Measurements from ENCODE around the gene MYO18A. TPM values are rescaled to one million over a fixed set of nuclear protein-coding genes. Genes with fewer than 3 reads are reported as not detected.

MYO18A gene
- total RNA-seq, 1 donor from 2014 or later = 28.8 TPM

DNA sequence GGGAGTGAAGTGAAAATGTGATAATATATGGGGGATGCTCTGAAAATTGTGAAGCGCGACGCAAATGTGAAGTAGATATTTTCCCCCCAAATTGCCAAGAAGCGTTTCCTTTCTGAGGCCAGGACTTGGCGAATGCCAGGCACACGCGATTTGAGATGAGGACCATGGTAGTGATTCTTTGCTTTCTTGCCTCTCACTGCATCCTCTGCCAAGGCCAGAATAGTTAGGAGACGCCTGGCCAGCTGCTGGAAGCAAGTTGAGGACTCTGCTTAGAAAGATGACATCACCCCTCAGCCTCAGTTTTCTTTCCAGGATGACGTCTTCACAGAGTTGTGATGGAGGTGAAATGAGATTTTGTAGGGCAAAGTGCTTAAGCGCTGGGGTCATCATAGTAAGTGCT, 111.4 kb downstream of the MYO18A start:
- Mint-ChIP-seq H3K27ac (ENCODE audit: unreplicated experiment) (no peak overlapping the region), H3K36me3 (ENCODE audit: unreplicated experiment) (no peaks in the 10 kb centered on the region), H3K27me3 (ENCODE audit: unreplicated experiment) (peaks cover 14% of the 10 kb centered on the region), H3K4me3 (ENCODE audit: unreplicated experiment) (no peak overlapping the region), H3K4me1 (ENCODE audit: unreplicated experiment) (no peaks in the 10 kb centered on the region), H3K9me3 (ENCODE audit: unreplicated experiment) (no peaks in the 10 kb centered on the region)
- DNase-seq (ENCODE audit: extremely low spot score, unreplicated experiment) = no peak
- TF ChIP-seq, protein P1, sequence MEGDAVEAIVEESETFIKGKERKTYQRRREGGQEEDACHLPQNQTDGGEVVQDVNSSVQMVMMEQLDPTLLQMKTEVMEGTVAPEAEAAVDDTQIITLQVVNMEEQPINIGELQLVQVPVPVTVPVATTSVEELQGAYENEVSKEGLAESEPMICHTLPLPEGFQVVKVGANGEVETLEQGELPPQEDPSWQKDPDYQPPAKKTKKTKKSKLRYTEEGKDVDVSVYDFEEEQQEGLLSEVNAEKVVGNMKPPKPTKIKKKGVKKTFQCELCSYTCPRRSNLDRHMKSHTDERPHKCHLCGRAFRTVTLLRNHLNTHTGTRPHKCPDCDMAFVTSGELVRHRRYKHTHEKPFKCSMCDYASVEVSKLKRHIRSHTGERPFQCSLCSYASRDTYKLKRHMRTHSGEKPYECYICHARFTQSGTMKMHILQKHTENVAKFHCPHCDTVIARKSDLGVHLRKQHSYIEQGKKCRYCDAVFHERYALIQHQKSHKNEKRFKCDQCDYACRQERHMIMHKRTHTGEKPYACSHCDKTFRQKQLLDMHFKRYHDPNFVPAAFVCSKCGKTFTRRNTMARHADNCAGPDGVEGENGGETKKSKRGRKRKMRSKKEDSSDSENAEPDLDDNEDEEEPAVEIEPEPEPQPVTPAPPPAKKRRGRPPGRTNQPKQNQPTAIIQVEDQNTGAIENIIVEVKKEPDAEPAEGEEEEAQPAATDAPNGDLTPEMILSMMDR (IDR thresholded peaks at IDR 0.05) = no peak

DNA sequence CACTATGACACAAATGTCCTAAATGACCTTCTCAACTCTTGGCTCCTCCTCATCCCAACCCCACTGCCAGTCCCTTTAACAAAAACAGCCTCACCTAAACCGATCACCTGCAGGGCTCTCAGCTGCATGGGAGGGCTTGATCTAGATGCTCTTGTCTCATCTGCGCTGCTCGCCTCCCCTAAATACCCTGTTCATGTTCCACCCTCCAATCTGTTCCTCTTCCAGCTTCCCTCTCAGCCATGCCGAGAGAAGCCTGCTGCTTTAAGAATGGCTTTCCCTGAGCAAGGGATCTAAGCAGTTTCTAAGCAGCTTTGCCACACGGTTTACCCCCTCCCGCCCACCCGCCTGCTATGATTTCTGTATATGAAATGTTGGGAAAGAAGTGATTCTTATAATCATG, 113.6 kb downstream of the MYO18A start:
- DNase-seq (ENCODE audit: extremely low spot score, unreplicated experiment) = no peak
- H3K36me3 Mint-ChIP-seq (ENCODE audit: unreplicated experiment) = no peaks in the 10 kb centered on the region
- no peak overlapping the region for H3K27ac Mint-ChIP-seq (ENCODE audit: unreplicated experiment)
- TF ChIP-seq, protein P1 (IDR thresholded peaks at IDR 0.05) = no peak
- H3K4me1 Mint-ChIP-seq (ENCODE audit: unreplicated experiment) = no peaks in the 10 kb centered on the region
- no peaks in the 10 kb centered on the region for H3K9me3 Mint-ChIP-seq (ENCODE audit: unreplicated experiment)
- H3K27me3 Mint-ChIP-seq (ENCODE audit: unreplicated experiment) = peaks cover 16% of the 10 kb centered on the region
- H3K4me3 Mint-ChIP-seq (ENCODE audit: unreplicated experiment) = no peak overlapping the region

DNA sequence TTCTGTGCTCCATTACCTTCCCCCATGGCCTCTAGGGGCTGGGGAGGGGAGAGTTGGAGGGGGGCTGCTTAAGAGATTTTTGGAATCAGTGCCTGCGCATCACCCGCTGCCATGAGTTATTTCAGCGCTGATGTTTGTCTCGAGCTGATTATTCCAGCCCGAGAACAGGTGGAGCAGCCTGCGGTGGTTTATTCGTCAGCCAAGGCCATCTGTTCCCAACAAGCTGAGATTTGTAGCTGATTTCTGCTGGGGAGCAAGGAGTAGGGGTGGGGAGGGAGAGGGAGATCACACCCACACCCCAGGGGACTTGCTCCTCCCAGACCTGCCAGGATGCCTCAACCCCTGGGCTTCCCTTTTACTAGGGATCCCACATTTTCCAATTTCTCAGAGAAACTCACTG, 114.2 kb downstream of the MYO18A start:
- Mint-ChIP-seq H3K4me1 (ENCODE audit: unreplicated experiment) (no peaks in the 10 kb centered on the region), H3K9me3 (ENCODE audit: unreplicated experiment) (no peaks in the 10 kb centered on the region), H3K27ac (ENCODE audit: unreplicated experiment) (no peak overlapping the region), H3K27me3 (ENCODE audit: unreplicated experiment) (peaks cover 15% of the 10 kb centered on the region), H3K4me3 (ENCODE audit: unreplicated experiment) (no peak overlapping the region), H3K36me3 (ENCODE audit: unreplicated experiment) (no peaks in the 10 kb centered on the region)
- DNase-seq (ENCODE audit: extremely low spot score, unreplicated experiment) = no peak
- TF ChIP-seq, protein P1 (IDR thresholded peaks at IDR 0.05) = no peak

DNA sequence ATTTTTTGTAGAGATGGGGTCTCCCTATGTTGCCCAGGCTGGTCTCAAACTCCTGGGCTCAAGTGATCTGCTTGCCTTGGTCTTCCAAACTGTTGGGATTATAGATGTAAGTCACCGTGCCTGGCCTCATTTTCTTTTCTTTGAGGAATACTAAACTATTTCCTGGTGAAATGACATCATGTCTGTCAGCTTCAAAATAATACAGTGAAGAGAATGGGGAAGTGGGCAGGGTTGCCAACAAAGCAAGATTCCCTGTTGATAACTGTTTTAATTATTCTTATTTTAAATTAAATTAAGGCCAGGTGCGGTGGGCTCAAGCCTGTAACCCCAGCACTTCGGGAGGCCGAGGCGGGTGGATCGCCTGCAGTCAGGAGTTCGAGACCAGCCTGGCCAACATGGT, 116.2 kb downstream of the MYO18A start:
- H3K36me3 Mint-ChIP-seq (ENCODE audit: unreplicated experiment) = no peaks in the 10 kb centered on the region
- TF ChIP-seq, protein P1 (IDR thresholded peaks at IDR 0.05) = no peak

GRCh38 chr17:29062215-29062614, 118.0 kb downstream of the MYO18A start:
- Mint-ChIP-seq H3K4me1 (ENCODE audit: unreplicated experiment) (no peaks in the 10 kb centered on the region), H3K27ac (ENCODE audit: unreplicated experiment) (no peak overlapping the region), H3K36me3 (ENCODE audit: unreplicated experiment) (no peaks in the 10 kb centered on the region), H3K9me3 (ENCODE audit: unreplicated experiment) (no peaks in the 10 kb centered on the region), H3K4me3 (ENCODE audit: unreplicated experiment) (no peak overlapping the region), H3K27me3 (ENCODE audit: unreplicated experiment) (peaks cover 13% of the 10 kb centered on the region)
- TF ChIP-seq, protein P1 (IDR thresholded peaks at IDR 0.05) = no peak
- no peak for DNase-seq (ENCODE audit: extremely low spot score, unreplicated experiment)

More for the DNA sequence above, 116.2 kb downstream of the MYO18A start:
- H3K4me3 Mint-ChIP-seq (ENCODE audit: unreplicated experiment) = no peak overlapping the region
- no peak for DNase-seq (ENCODE audit: extremely low spot score, unreplicated experiment)
- no peak overlapping the region for H3K27ac Mint-ChIP-seq (ENCODE audit: unreplicated experiment)
- peaks cover 15% of the 10 kb centered on the region for H3K27me3 Mint-ChIP-seq (ENCODE audit: unreplicated experiment)
- H3K4me1 Mint-ChIP-seq (ENCODE audit: unreplicated experiment) = no peaks in the 10 kb centered on the region
- H3K9me3 Mint-ChIP-seq (ENCODE audit: unreplicated experiment) = no peaks in the 10 kb centered on the region
